Trophoblast cell (in vitro differentiated cells and primary cell): ENCODE data around the gene CDHR5.

Experiments
- DNase-seq, 2 donors: peaks; one replicate each; pipeline ENCODE4 v3.0.0-alpha.2; 2016
- H2AFZ ChIP-seq: 2 replicates; pipeline ENCODE4 v1.6.1; 2013; ENCODE audit warnings: low read length, moderate library complexity, mild to moderate bottlenecking; ENCODE audit not compliant: insufficient read depth, poor library complexity
- H2AK5ac ChIP-seq: 2 replicates; pipeline ENCODE4 v1.6.1; 2013; ENCODE audit warnings: mild to moderate bottlenecking, low read length
- H2BK120ac ChIP-seq: 2 replicates; pipeline ENCODE4 v1.6.1; 2013; ENCODE audit warnings: low read length, mild to moderate bottlenecking, moderate library complexity; ENCODE audit not compliant: insufficient read depth, poor library complexity
- H2BK12ac ChIP-seq: 2 replicates; pipeline ENCODE4 v1.6.1; 2013; ENCODE audit warnings: mild to moderate bottlenecking, low read length, moderate library complexity
- H2BK5ac ChIP-seq: 2 replicates; pipeline ENCODE4 v1.6.1; 2013; ENCODE audit warnings: low read length, low read depth, moderate library complexity, mild to moderate bottlenecking; ENCODE audit not compliant: poor library complexity
- H3K14ac ChIP-seq: 2 replicates; pipeline ENCODE4 v1.6.1; 2013; ENCODE audit warnings: mild to moderate bottlenecking, low read length
- H3K18ac ChIP-seq: 2 replicates; pipeline ENCODE4 v1.6.1; 2013; ENCODE audit warnings: mild to moderate bottlenecking, low read length
- H3K23ac ChIP-seq: 2 replicates; pipeline ENCODE4 v1.6.1; 2013; ENCODE audit warnings: low read length
- H3K27ac ChIP-seq: 2 replicates; pipeline ENCODE4 v1.5.1; 2013; ENCODE audit warnings: low read depth, mild to moderate bottlenecking, inconsistent platforms, low read length, moderate library complexity
- H3K27me3 ChIP-seq: 2 replicates; pipeline ENCODE4 v1.6.1; 2013; ENCODE audit warnings: inconsistent platforms, mild to moderate bottlenecking, low read length, moderate library complexity; ENCODE audit not compliant: insufficient read depth
- H3K36me3 ChIP-seq, 2 experiments: 1 replicate in 1 of 2; 2 replicates in 1 of 2; pipeline ENCODE4 v1.6.1; 2013; ENCODE audit warnings: low read length in 2 of 2, mild to moderate bottlenecking in 2 of 2, moderate library complexity in 1 of 2; ENCODE audit not compliant: insufficient read depth in 2 of 2, control insufficient read depth in 1 of 2
- H3K4ac ChIP-seq: 2 replicates; pipeline ENCODE4 v1.6.1; 2013; ENCODE audit warnings: low read depth, mild to moderate bottlenecking, low read length, moderate library complexity
- H3K4me1 ChIP-seq, 2 experiments: 1 replicate in 1 of 2; 2 replicates in 1 of 2; pipeline ENCODE4 v1.6.1; 2013; ENCODE audit warnings: low read length in 2 of 2, mild to moderate bottlenecking in 2 of 2, moderate library complexity in 1 of 2; ENCODE audit not compliant: insufficient read depth in 2 of 2, control insufficient read depth in 1 of 2
- H3K4me2 ChIP-seq: 2 replicates; pipeline ENCODE4 v1.6.1; 2013; ENCODE audit warnings: inconsistent platforms, mild to moderate bottlenecking, low read length, moderate library complexity
- H3K4me3 ChIP-seq: 2 replicates; pipeline ENCODE4 v1.5.1; 2013; ENCODE audit warnings: mild to moderate bottlenecking, low read depth, low read length, inconsistent platforms
- H3K79me1 ChIP-seq: one replicate; pipeline ENCODE4 v1.6.1; 2013; ENCODE audit warnings: low read length
- H3K79me2 ChIP-seq: 2 replicates; pipeline ENCODE4 v1.6.1; 2013; ENCODE audit warnings: low read length, mild to moderate bottlenecking; ENCODE audit not compliant: control insufficient read depth, insufficient read depth, poor library complexity
- H3K9ac ChIP-seq: 2 replicates; pipeline ENCODE4 v1.6.1; 2013; ENCODE audit warnings: mild to moderate bottlenecking, low read length
- H3K9me3 ChIP-seq: 2 replicates; pipeline ENCODE4 v1.6.1; 2013; ENCODE audit warnings: low read depth, mild to moderate bottlenecking, control low read depth, inconsistent platforms, low read length; ENCODE audit not compliant: insufficient read depth
- H4K12ac ChIP-seq: 2 replicates; pipeline ENCODE4 v1.6.1; 2013; ENCODE audit warnings: low read depth, mild to moderate bottlenecking, low read length, moderate library complexity
- H4K8ac ChIP-seq: 2 replicates; pipeline ENCODE4 v1.6.1; 2013; ENCODE audit warnings: low read depth, mild to moderate bottlenecking, low read length, moderate library complexity
- H4K91ac ChIP-seq: one replicate; pipeline ENCODE4 v1.6.1; 2013; ENCODE audit warnings: low read depth, mild to moderate bottlenecking, low read length, moderate library complexity
- WGBS: extraction: QIAGEN DNeasy Blood & Tissue Kit; methylation state at CpG from one replicate; pipeline ENCODE4 v1.1.7; 2013; ENCODE audit warnings: missing lambda C conversion rate; ENCODE audit not compliant: insufficient read length, insufficient coverage; ENCODE audit errors: extremely low coverage; 5-methylcytosine and 5-hydroxymethylcytosine counted together

The CDHR5 gene

DNA sequence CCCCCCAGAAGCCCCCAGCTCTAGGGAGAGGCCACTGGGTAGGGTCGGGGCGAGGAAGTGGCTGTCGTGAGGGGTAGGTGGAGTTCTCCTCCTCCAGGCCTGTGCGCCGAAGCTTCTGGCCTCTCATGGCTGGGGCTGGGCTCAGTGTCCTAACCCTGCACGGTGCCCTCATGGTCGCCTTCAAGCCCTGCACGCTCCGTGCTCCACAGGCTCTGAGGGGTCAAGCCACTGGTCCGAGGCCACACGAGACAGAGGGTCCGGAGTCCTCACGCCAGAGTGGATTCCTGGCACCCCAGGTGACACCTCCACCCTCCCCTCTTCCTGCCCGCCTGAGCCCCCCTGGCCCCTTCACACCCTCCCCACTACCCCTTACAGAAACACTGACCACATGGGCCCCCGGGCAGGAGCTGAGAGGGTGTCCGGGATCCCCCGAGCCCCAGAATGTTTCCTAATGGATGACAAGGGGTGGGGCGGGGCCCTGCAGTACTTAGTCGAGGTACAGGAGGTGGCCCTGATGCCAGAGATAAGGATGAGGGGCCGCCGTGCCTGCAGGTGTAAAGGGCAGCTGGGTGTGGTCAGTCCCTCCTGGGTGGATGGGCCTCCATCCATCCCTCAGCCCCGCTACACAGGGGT, 997 bp upstream of the CDHR5 start:
- Histone ChIP-seq H4K12ac (no peak overlapping the region), H4K91ac (no peak overlapping the region), H3K14ac (no peak overlapping the region), H3K36me3 (peaks cover 0 to 2% of the 10 kb centered on the region in 2 experiments), H2BK120ac (no peak overlapping the region), H3K4me1 (peaks cover 0 to 7% of the 10 kb centered on the region in 2 experiments), H3K23ac (no peak overlapping the region), H2AFZ (no peak overlapping the region), H4K8ac (no peak overlapping the region), H3K79me2 (no peaks in the 10 kb centered on the region), H2BK12ac (no peak overlapping the region), H3K18ac (no peak overlapping the region), H3K9me3 (peaks cover 1% of the 10 kb centered on the region), H3K9ac (no peak overlapping the region), H2BK5ac (no peak overlapping the region), H2AK5ac (no peak overlapping the region), H3K4ac (no peak overlapping the region), H3K79me1 (no peaks in the 10 kb centered on the region), H3K4me3 (no peak overlapping the region), H3K27ac (no peak overlapping the region), H3K27me3 (peaks cover 5% of the 10 kb centered on the region), H3K4me2 (no peak overlapping the region)
- no peak for DNase-seq
- WGBS = no CpG with 5 or more reads among the region's 22 CpGs

GRCh38 chr11:623999-624704, 603 bp downstream of the CDHR5 start:
- H2BK5ac ChIP-seq = no peak overlapping the region
- peaks cover 1% of the 10 kb centered on the region for H3K9me3 ChIP-seq
- H3K79me1 ChIP-seq = no peaks in the 10 kb centered on the region
- no peak overlapping the region for H3K9ac ChIP-seq
- no peak overlapping the region for H3K23ac ChIP-seq
- no peaks in the 10 kb centered on the region for H3K79me2 ChIP-seq
- H2AFZ ChIP-seq = no peak overlapping the region
- no CpG with 5 or more reads among the region's 25 CpGs for WGBS
- peaks cover 4 to 8% of the 10 kb centered on the region in 2 experiments for H3K36me3 ChIP-seq
- DNase-seq = peak; percentile 23 to 72
- no peak overlapping the region for H2BK12ac ChIP-seq
- no peak overlapping the region for H2BK120ac ChIP-seq
- H3K27me3 ChIP-seq = peaks cover 5% of the 10 kb centered on the region
- no peak overlapping the region for H3K27ac ChIP-seq
- H3K14ac ChIP-seq = no peak overlapping the region
- H3K4ac ChIP-seq = no peak overlapping the region
- H4K91ac ChIP-seq = no peak overlapping the region
- no peak overlapping the region for H3K4me3 ChIP-seq
- no peak overlapping the region for H3K18ac ChIP-seq
- no peak overlapping the region for H4K8ac ChIP-seq
- H3K4me1 ChIP-seq = peaks cover 0 to 7% of the 10 kb centered on the region in 2 experiments
- H2AK5ac ChIP-seq = no peak overlapping the region
- H4K12ac ChIP-seq = no peak overlapping the region
- H3K4me2 ChIP-seq = no peak overlapping the region

DNA sequence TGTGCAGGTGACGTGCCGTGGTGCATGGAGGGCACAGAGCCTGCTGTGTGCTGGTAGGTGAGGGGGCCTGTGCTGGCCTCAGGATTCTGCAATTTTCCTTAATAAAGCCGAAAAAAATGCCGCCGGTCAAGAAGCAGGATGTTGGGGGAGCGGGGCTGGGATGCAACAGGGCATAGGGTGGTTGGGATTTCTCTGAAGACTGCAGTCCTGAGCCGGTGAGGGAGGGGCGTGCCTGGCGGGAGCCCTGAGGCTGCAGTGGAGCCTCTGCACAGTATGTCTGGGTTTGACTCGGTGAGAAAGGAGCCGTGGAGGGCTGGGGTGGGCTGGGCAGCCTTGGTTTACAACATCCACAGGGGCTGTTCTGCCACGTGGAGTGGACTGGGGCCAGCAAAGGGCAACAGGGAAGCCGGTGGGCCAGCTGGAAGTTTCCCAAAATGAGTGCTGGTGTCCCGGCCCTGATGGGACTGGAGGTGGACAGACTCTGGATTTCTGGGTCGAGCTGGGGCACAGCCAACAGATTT, 1.3 kb downstream of the CDHR5 start:
- H3K79me1 ChIP-seq = no peaks in the 10 kb centered on the region
- WGBS = no CpG with 5 or more reads among the region's 15 CpGs

GRCh38 chr11:621838-622237, 2.9 kb downstream of the CDHR5 start:
- Histone ChIP-seq H3K4me3 (peak overlapping the region; percentile 23), H3K23ac (no peak overlapping the region), H2AK5ac (no peak overlapping the region), H3K4ac (no peak overlapping the region), H3K27ac (no peak overlapping the region), H3K9me3 (peaks cover 3% of the 10 kb centered on the region), H3K27me3 (peaks cover 5% of the 10 kb centered on the region), H3K9ac (no peak overlapping the region), H3K79me1 (no peaks in the 10 kb centered on the region), H2BK120ac (no peak overlapping the region), H3K36me3 (peaks cover 15 to 16% of the 10 kb centered on the region in 2 experiments), H4K91ac (no peak overlapping the region), H4K12ac (no peak overlapping the region), H3K18ac (no peak overlapping the region), H2BK12ac (no peak overlapping the region), H3K4me2 (no peak overlapping the region), H3K4me1 (peaks cover 0 to 2% of the 10 kb centered on the region in 2 experiments), H2AFZ (no peak overlapping the region), H3K14ac (no peak overlapping the region), H4K8ac (no peak overlapping the region), H3K79me2 (no peaks in the 10 kb centered on the region), H2BK5ac (no peak overlapping the region)
- no peak for DNase-seq
- no CpG with 5 or more reads among the region's 27 CpGs for WGBS

More for the DNA sequence above, 1.3 kb downstream of the CDHR5 start:
- Histone ChIP-seq H3K9me3 (peaks cover 1% of the 10 kb centered on the region), H4K8ac (no peak overlapping the region), H3K4me2 (no peak overlapping the region), H4K12ac (no peak overlapping the region), H2BK5ac (no peak overlapping the region), H3K18ac (no peak overlapping the region), H3K4me1 (peaks cover 0 to 6% of the 10 kb centered on the region in 2 experiments), H3K27me3 (peaks cover 5% of the 10 kb centered on the region), H3K27ac (no peak overlapping the region), H3K9ac (no peak overlapping the region), H2AFZ (no peak overlapping the region), H2AK5ac (no peak overlapping the region), H3K23ac (no peak overlapping the region), H3K79me2 (no peaks in the 10 kb centered on the region), H4K91ac (no peak overlapping the region), H2BK12ac (no peak overlapping the region), H2BK120ac (no peak overlapping the region), H3K4ac (no peak overlapping the region), H3K4me3 (no peak overlapping the region), H3K14ac (no peak overlapping the region), H3K36me3 (peaks cover 6 to 9% of the 10 kb centered on the region in 2 experiments)
- no peak for DNase-seq
